Prostate gland (tissue), 2 donors: ENCODE data around the gene IFNAR1. TPM values are rescaled to one million over a fixed set of nuclear protein-coding genes. Genes with fewer than 3 reads are reported as not detected.

Source experiments
- DNase-seq: peaks from one replicate; pipeline ENCODE4 v3.0.0-alpha.2; 2019; ENCODE audit warnings: low spot score
- H3K27ac ChIP-seq, 2 donors: fragments of 200-600 bp; sonication (generic); 2 replicates each; pipeline ENCODE4 v1.5.1; 2017 to 2019
- H3K27me3 ChIP-seq: fragments of 200-600 bp; sonication (generic); replicated peaks from 2 replicates; pipeline ENCODE4 v1.5.1; 2019; ENCODE audit not compliant: insufficient read depth
- H3K36me3 ChIP-seq, 2 donors: fragments of 200-600 bp; sonication (generic); 1 replicate in 1 of 2; 2 replicates in 1 of 2; pipeline versions ENCODE4 v1.5.1 to v1.8.1; 2017 to 2019
- H3K4me1 ChIP-seq: fragments of 200-600 bp; sonication (generic); replicated peaks from 2 replicates; pipeline ENCODE4 v1.5.1; 2019
- H3K4me3 ChIP-seq, 2 donors: fragments of 200-600 bp; sonication (generic); 2 replicates each; pipeline ENCODE4 v1.5.1; 2017 to 2019
- H3K9me3 ChIP-seq: fragments of 200-600 bp; sonication (generic); 2 replicates; pipeline ENCODE4 v1.5.1; 2017
- POLR2A ChIP-seq: fragments of 450-650 bp; IDR thresholded peaks from one replicate; pipeline ENCODE4 v1.6.1; 2016; ENCODE audit warnings: antibody characterized with exemption, mild to moderate bottlenecking
- POLR2AphosphoS5 ChIP-seq: sonication (generic); formaldehyde crosslinking; IDR thresholded peaks from one replicate; pipeline ENCODE4 v1.6.1; 2017; ENCODE audit warnings: antibody characterized with exemption
- WGBS: methylation state at CpG from one replicate; pipeline ENCODE4 v1.1.5; 2018; 5-methylcytosine and 5-hydroxymethylcytosine counted together
- intact Hi-C: fragments of 100-400 bp; cut with DNase I; formaldehyde crosslinking; loops from one replicate; pipeline ENCODE4 v1.14.2; 2022
- total RNA-seq, 2 donors: library from RNA; depleted of rRNA; stranded (reverse); fragments of >200 nt; gene quantifications; one replicate each; pipeline ENCODE4 v1.1.0, GENCODE V29; 2016
- TF ChIP-seq, protein P1 (sequence below), 4 experiments: fragments of 200-600 bp in 2 of 4; fragments of 450-650 bp in 2 of 4; sonication (generic) in 2 of 4; IDR thresholded peaks; 1 replicate in 3 of 4; 2 replicates in 1 of 4; pipeline ENCODE4 v1.5.1; 2016 to 2019; ENCODE audit warnings: antibody characterized with exemption in 4 of 4, mild to moderate bottlenecking in 2 of 4, moderate library complexity in 2 of 4

Gene IFNAR1
- total RNA-seq, 2 donors from 2014 or later = 29.8 to 34.4 TPM

DNA sequence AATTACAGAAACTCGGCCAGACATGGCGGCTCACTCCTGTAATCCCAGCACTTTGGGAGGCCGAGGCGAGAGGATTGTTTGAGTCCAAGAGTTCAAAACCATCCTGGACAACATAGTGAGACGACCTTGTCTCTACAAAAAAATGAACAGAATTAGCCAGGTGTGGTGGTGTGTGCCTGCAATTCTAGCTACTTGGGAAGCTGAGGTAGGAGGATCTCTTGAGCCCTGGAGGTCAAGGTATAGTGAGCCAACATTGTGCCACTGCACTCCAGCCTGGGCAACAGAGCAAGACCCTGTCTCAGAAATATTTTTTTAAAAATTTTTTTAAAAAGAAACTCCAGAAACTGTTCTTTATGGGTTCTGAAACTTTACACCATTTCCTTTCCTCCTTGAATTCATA, 40.1 kb downstream of the IFNAR1 start:
- Histone ChIP-seq H3K27ac (no peak overlapping the region), H3K9me3 (no peaks in the 10 kb centered on the region), H3K4me1 (no peaks in the 10 kb centered on the region), H3K27me3 (no peaks in the 10 kb centered on the region), H3K36me3 (no peaks in the 10 kb centered on the region), H3K4me3 (no peak overlapping the region)
- no peak for DNase-seq
- WGBS = 92% methylated on average over 5 of the region's 5 CpGs
- no peak for TF ChIP-seq POLR2A
- TF ChIP-seq, protein P1, sequence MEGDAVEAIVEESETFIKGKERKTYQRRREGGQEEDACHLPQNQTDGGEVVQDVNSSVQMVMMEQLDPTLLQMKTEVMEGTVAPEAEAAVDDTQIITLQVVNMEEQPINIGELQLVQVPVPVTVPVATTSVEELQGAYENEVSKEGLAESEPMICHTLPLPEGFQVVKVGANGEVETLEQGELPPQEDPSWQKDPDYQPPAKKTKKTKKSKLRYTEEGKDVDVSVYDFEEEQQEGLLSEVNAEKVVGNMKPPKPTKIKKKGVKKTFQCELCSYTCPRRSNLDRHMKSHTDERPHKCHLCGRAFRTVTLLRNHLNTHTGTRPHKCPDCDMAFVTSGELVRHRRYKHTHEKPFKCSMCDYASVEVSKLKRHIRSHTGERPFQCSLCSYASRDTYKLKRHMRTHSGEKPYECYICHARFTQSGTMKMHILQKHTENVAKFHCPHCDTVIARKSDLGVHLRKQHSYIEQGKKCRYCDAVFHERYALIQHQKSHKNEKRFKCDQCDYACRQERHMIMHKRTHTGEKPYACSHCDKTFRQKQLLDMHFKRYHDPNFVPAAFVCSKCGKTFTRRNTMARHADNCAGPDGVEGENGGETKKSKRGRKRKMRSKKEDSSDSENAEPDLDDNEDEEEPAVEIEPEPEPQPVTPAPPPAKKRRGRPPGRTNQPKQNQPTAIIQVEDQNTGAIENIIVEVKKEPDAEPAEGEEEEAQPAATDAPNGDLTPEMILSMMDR (IDR thresholded peaks at IDR 0.05) = no peak
- TF ChIP-seq POLR2AphosphoS5 = no peak
- intact Hi-C loops = loop anchor here (5.0 kb wide), 1 partner anchor 163 kb away; no protein-coding TSS in a partner anchor

DNA sequence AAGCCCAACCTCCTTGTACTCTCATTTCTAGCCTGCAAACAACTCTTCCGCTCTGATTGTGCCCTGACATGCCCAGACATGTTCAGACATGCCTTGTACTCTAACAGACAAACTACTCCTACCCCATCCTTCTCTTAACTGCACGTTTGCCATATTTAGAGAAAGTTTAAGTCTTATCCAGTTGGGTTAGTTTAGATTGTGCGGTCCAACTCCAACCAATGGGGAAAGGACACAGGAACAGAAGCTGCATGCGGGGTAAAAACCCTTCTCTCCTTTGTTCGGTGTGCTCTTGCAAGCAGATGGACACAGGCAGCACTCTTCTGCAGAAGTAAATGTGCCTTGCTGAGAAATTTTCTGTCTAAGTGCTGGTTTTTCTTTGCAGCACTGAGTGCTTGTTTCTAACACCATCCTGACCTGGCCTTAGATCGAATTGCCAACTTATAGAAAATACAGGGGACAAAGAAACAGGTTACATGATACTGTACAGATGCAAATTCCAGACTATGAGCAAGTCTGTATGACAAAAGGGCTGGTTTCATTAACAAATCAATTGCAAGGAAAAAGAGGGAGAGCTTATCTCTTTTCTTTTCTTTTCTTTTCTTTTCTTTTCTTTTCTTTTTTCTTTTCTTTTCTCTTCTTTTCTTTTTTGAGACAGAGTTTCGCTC, 42.7 kb downstream of the IFNAR1 start:
- Histone ChIP-seq H3K27me3 (no peaks in the 10 kb centered on the region), H3K4me1 (no peaks in the 10 kb centered on the region), H3K4me3 (no peak overlapping the region), H3K9me3 (no peaks in the 10 kb centered on the region), H3K36me3 (no peaks in the 10 kb centered on the region), H3K27ac (no peak overlapping the region)
- 81% methylated on average over 7 of the region's 7 CpGs for WGBS
- intact Hi-C loops = no loop called here
- DNase-seq = no peak
- TF ChIP-seq POLR2A = no peak
- TF ChIP-seq, protein P1 (IDR thresholded peaks at IDR 0.05) = no peak
- TF ChIP-seq POLR2AphosphoS5 = no peak

DNA sequence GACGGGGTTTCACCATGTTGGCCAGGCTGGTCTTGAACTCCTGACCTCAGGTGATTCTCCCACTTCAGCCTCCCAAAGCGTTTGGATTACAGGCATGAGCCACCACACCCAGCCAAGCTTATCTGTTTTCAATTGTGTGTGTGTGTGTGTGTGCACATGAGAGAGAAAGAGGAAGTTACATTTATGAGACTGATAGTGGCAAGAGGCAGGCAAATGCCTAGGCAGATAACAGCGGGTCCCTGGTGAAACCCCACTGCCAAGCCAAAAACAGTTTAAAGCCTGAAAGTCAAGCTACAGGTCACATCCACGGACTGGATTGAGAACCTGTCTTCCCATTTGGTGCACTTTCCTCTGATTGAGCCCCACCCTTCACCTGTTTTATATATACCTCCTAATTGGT, 43.4 kb downstream of the IFNAR1 start:
- intact Hi-C loops = no loop called here
- DNase-seq = no peak
- H3K4me1 ChIP-seq = no peaks in the 10 kb centered on the region
- H3K4me3 ChIP-seq = no peak overlapping the region
- 91% methylated on average over 4 of the region's 4 CpGs for WGBS
- no peak overlapping the region for H3K27ac ChIP-seq
- no peak for TF ChIP-seq POLR2AphosphoS5
- TF ChIP-seq, protein P1 (IDR thresholded peaks at IDR 0.05) = no peak
- no peak for TF ChIP-seq POLR2A
- no peaks in the 10 kb centered on the region for H3K9me3 ChIP-seq
- H3K27me3 ChIP-seq = no peaks in the 10 kb centered on the region
- H3K36me3 ChIP-seq = no peaks in the 10 kb centered on the region

DNA sequence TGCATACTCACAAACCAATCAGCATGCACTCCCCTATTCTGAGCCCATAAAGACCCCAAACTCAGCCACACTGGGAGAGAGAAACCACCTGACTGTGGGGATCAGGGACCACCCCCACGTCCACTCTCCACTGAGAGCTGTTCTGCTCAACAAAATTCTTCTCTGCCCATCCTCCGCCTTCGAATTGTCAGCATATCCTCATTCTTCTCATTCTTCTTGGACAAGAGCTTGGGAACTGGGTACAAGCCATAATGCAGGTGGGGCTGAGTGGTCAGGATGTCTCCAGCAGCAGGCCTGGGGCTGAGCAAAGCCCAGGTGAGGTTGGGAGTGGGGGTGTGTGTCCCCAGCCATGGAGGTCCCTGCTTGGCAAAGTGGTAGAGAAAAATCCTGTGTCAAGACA, 43.8 kb downstream of the IFNAR1 start:
- no peaks in the 10 kb centered on the region for H3K9me3 ChIP-seq
- no peak for DNase-seq

DNA sequence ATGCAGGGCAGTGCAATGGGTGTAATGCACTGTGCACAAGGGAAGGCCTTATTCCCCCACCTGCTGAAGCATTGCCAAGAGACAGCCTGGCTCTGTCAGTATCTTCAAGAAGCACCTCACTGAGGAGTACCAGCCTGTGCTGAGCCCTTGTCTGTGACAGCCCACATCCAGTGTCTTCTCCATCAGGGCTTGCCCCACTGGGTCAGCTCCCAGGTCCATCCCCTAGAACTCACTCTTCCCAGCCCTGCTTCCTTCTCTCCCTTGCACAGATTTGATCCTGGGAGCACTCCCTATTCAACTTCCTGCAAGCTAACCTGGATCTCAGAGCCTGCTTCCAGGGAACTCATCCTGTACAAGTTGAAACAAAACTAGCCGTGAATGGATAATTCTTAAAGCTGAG, 44.8 kb downstream of the IFNAR1 start:
- intact Hi-C loops = no loop called here
- H3K4me3 ChIP-seq = no peak overlapping the region
- 90% methylated on average over 1 of the region's 1 CpG for whole genome bisulfite sequencing

More for the DNA sequence above, 43.8 kb downstream of the IFNAR1 start:
- TF ChIP-seq, protein P1 (IDR thresholded peaks at IDR 0.05) = no peak
- TF ChIP-seq POLR2AphosphoS5 (no peak), POLR2A (no peak)
- Histone ChIP-seq H3K36me3 (no peaks in the 10 kb centered on the region), H3K4me3 (no peak overlapping the region), H3K27me3 (no peaks in the 10 kb centered on the region), H3K27ac (no peak overlapping the region), H3K4me1 (no peaks in the 10 kb centered on the region)
- intact Hi-C loops = no loop called here
- WGBS = 96% methylated on average over 3 of the region's 3 CpGs

More for the DNA sequence above, 44.8 kb downstream of the IFNAR1 start:
- Histone ChIP-seq H3K4me1 (no peaks in the 10 kb centered on the region), H3K36me3 (no peaks in the 10 kb centered on the region), H3K9me3 (no peaks in the 10 kb centered on the region), H3K27me3 (no peaks in the 10 kb centered on the region), H3K27ac (no peak overlapping the region)
- TF ChIP-seq, protein P1 (IDR thresholded peaks at IDR 0.05) = no peak
- no peak for TF ChIP-seq POLR2A
- no peak for TF ChIP-seq POLR2AphosphoS5
- DNase-seq = no peak
